ENCODE measurements around the gene FGFR4.

The FGFR4 gene

GRCh38 chr5:177085985-177086653 lies 596 bp upstream of the FGFR4 start:
- DNase-seq, result no peak

- no peak for DNase-seq
Observed at GRCh38 chr5:177087398-177088005, 787 bp downstream of the FGFR4 start.

- DNase-seq, result no peak
Observed at GRCh38 chr5:177089127-177089526, 2.4 kb downstream of the FGFR4 start.

DNA sequence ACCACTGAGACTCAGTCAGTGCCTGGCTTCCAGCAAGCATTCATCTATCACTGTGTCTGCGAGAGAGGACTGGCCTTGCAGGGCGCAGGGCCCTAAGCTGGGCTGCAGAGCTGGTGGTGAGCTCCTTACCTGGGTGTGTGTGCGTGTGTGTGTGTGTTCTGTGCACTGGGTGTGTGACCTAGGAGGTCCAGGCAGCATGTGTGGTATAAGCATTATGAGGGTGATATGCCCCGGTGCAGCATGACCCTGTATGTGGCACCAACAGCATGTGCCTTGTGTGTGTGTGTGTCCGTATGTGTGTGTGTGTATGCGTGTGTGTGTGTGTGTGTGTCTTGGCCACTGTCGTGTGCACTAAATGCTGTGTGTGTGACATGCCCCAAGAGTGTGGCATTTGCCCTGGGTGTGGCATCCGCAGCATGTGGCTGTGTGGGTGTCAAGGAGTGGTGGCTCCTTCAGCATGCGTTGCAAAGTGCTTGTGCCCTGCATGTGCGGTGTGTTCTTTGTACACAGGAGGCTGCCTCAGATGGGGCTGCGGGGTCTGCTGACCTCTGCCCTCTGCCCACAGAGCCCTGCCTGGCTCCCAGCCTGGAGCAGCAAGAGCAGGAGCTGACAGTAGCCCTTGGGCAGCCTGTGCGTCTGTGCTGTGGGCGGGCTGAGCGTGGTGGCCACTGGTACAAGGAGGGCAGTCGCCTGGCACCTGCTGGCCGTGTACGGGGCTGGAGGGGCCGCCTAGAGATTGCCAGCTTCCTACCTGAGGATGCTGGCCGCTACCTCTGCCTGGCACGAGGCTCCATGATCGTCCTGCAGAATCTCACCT lies 3.3 kb downstream of the FGFR4 start:
- DNase-seq, result no peak

DNA sequence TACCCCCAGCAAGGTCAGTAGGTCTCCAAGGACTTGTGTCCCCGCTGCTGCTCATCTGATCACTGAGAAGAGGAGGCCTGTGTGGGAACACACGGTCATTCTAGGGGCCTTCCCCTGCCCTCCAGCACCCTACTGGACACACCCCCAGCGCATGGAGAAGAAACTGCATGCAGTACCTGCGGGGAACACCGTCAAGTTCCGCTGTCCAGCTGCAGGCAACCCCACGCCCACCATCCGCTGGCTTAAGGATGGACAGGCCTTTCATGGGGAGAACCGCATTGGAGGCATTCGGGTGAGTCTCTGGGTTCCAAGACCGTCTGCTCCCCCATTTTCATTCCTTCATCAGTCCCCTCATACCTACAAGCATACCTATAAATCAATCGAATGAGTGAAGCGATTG lies 4.1 kb downstream of the FGFR4 start:
- DNase-seq, result no peak

- no peak for DNase-seq
Observed at GRCh38 chr5:177091232-177091631, 4.5 kb downstream of the FGFR4 start.

- no peak for DNase-seq
Observed at GRCh38 chr5:177092178-177093081, 5.7 kb downstream of the FGFR4 start.

DNA sequence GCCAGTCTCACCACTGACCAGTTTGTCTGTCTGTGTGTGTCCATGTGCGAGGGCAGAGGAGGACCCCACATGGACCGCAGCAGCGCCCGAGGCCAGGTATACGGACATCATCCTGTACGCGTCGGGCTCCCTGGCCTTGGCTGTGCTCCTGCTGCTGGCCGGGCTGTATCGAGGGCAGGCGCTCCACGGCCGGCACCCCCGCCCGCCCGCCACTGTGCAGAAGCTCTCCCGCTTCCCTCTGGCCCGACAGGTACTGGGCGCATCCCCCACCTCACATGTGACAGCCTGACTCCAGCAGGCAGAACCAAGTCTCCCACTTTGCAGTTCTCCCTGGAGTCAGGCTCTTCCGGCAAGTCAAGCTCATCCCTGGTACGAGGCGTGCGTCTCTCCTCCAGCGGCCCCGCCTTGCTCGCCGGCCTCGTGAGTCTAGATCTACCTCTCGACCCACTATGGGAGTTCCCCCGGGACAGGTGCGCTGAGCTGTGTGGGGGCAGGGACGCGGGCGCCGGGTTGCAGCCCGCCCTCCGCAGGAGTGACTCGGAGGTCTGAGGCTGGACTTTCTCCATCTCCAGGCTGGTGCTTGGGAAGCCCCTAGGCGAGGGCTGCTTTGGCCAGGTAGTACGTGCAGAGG lies 6.5 kb downstream of the FGFR4 start:
- no peak for DNase-seq

- no peak for DNase-seq
Observed at GRCh38 chr5:177093803-177094202, 7.1 kb downstream of the FGFR4 start.

GRCh38 chr5:177094224-177095087 lies 7.7 kb downstream of the FGFR4 start:
- DNase-seq, result no peak

- DNase-seq, result no peak
Observed at GRCh38 chr5:177095088-177095669, 8.5 kb downstream of the FGFR4 start.

DNA sequence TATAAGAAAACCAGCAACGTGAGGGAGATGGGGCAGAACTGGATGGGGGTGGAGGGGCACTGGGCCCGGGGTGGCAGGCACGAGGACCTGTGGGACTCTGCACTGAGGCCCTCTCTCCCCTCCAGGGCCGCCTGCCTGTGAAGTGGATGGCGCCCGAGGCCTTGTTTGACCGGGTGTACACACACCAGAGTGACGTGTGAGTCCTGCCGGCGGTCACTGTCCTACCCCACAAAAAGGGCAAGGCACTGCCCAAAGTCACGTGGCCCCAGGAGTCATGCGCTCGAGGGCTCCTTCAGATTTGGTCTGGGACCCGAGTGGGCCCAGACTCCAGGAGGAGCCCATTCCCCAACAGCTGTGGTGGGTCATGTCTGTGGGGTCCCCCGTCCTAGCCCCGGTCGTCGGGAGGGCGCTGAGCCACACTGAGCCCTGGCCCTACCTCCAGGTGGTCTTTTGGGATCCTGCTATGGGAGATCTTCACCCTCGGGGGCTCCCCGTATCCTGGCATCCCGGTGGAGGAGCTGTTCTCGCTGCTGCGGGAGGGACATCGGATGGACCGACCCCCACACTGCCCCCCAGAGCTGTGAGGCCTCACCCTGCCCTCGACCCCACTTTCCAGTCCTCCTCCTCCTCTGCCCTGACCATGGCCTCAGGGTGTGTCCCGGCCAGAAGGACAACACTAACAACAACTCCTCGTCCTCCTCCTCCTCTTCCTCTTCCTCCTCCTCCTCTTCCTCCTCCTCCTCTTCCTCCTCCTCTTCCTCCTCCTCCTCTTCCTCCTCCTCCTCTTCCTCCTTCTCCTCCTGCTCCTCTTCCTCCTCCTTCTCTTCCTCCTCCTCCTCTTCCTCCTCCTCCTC lies 9.7 kb downstream of the FGFR4 start:
- no peak for DNase-seq

DNA sequence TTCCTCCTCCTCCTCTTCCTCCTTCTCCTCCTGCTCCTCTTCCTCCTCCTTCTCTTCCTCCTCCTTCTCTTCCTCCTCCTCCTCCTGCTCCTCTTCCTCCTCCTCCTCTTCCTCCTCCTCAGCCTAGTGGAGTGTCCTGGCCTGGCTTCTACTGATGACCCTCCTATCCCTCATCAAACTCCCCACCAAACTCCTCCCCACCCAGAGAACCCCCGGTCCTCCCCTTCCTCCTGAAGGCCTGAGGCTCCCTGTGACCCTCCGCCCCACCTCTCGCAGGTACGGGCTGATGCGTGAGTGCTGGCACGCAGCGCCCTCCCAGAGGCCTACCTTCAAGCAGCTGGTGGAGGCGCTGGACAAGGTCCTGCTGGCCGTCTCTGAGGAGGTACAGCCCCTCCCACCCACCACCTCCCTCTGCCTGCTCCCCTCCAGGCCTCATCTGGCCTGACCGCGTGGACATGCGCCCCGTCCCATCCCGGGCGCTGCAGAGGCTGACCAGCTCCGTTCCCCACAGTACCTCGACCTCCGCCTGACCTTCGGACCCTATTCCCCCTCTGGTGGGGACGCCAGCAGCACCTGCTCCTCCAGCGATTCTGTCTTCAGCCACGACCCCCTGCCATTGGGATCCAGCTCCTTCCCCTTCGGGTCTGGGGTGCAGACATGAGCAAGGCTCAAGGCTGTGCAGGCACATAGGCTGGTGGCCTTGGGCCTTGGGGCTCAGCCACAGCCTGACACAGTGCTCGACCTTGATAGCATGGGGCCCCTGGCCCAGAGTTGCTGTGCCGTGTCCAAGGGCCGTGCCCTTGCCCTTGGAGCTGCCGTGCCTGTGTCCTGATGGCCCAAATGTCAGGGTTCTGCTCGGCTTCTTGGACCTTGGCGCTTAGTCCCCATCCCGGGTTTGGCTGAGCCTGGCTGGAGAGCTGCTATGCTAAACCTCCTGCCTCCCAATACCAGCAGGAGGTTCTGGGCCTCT lies 10.6 kb downstream of the FGFR4 start:
- DNase-seq, result no peak

- DNase-seq, result no peak
Observed at GRCh38 chr5:177098120-177098469, 11.4 kb downstream of the FGFR4 start.

DNA sequence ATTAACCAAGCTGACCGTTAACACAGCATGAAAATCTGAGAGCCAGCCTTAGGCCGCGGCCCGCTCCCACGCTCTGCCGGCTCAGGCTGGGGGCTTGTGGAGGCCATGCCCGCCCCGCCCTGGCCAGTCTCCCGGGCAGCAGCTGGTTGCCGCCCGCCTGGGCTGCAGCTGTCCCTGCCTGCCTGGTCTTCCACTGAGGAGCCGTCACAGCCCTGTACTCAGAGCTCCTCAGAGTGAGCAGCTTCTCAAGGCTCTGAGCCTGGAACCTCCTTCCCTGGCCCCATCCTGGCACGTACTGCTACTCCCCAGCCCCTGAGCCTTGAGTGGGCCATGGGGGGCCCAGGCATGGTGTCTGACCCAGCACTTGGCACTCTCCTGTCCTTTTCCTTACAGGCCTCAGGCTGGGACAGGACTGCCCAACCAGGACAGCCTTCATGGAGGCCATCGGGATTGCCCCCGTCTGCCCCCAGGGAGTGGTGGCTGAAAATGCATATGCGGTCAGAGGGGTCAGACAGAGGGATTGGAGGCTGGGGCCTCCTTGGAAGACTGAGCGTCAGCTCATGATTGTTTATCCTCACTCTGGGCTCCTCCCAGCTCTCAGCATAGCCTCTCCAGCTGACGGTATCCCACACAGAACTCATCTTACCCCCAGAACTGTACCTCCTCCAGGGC lies 11.9 kb downstream of the FGFR4 start:
- no peak for DNase-seq

DNA sequence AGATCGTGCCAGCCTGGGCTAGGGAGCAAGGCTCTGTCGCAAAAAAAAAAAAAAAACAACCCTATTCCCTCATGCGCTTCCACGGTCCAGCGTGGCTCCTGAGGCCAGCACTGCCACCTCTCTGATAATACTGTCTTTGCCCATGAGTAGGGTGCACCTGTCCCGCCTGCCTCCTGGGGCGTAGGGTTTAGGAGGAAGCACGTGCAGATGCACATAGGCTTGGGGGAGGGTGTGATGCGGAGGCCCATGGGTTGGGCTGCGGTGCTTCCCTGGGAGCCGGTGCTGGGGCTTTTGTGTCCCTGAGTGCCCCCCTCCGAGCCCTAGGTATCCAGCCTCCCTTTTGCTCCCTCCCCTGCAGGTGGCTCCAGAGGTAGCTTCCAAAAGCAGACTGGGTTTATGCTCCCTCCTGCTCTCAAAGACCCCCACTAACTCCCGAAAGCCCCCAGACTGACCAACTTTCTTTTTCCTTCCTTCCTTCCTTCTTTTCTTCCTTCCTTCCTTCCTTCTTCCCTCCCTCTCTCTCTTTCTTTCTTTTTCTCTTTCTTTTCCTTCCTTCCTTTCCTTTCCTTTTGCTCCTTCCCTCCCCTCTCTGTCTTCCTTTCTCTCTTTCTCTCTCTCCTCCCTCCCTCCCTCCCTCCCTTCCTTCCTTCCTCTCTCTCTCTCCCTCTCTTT lies 12.8 kb downstream of the FGFR4 start:
- DNase-seq, result no peak

- no peak for DNase-seq
Observed at GRCh38 chr5:177100714-177101121, 14.0 kb downstream of the FGFR4 start.
